ENCODE results near the gene PNPLA4.

The PNPLA4 gene

DNA sequence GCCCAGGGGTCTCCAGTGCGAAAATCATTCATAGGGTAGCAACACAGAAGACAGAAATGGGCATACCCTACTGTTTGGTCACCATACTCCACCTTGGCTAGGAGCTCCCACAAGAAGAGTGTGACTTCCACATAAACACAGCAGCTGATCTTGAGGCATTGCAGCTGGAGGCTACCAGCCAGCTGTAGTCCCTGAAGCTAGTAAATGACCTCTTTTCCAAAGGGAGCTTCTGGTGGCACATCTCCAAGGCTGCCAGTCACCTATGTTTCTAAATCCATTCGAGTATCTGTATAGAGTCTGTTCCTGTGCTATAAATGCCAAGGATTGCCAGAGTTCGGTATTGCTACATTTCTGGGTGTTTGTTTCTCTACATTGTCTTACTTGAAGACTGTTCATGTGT lies 21.3 kb upstream of the PNPLA4 start:
- no peak overlapping the region for H3K4me3 ChIP-seq (replicated peaks; ENCODE audit: low read depth, low read length)
- TF ChIP-seq, protein P1, sequence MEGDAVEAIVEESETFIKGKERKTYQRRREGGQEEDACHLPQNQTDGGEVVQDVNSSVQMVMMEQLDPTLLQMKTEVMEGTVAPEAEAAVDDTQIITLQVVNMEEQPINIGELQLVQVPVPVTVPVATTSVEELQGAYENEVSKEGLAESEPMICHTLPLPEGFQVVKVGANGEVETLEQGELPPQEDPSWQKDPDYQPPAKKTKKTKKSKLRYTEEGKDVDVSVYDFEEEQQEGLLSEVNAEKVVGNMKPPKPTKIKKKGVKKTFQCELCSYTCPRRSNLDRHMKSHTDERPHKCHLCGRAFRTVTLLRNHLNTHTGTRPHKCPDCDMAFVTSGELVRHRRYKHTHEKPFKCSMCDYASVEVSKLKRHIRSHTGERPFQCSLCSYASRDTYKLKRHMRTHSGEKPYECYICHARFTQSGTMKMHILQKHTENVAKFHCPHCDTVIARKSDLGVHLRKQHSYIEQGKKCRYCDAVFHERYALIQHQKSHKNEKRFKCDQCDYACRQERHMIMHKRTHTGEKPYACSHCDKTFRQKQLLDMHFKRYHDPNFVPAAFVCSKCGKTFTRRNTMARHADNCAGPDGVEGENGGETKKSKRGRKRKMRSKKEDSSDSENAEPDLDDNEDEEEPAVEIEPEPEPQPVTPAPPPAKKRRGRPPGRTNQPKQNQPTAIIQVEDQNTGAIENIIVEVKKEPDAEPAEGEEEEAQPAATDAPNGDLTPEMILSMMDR (IDR thresholded peaks at IDR 0.05; ENCODE audit: low read length, missing control alignments): no peak
- no peak for DNase-seq (ENCODE audit: low read depth)

DNA sequence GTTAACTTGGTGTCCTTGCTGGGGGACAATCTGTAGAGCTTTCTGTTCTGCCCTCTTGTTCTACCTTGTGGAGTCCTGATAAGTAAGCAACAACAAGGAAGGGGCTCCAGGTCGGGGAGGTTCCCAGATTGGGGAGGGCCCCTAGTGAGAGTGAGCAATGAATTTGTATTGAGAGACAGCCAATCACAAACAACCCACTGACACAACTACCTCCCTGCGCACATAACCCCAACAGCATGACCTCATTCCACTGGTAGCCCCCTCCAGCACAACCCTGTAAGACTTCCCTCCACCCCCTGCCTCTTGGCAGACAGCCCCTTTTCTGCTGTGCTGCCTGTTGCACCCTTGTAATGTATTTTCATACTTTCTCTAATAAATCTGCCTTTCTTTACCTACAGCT lies 19.7 kb upstream of the PNPLA4 start:
- no peak overlapping the region for H3K4me3 ChIP-seq (replicated peaks; ENCODE audit: low read depth, low read length)
- TF ChIP-seq, protein P1 (IDR thresholded peaks at IDR 0.05; ENCODE audit: low read length, missing control alignments): no peak
- DNase-seq (ENCODE audit: low read depth): no peak

DNA sequence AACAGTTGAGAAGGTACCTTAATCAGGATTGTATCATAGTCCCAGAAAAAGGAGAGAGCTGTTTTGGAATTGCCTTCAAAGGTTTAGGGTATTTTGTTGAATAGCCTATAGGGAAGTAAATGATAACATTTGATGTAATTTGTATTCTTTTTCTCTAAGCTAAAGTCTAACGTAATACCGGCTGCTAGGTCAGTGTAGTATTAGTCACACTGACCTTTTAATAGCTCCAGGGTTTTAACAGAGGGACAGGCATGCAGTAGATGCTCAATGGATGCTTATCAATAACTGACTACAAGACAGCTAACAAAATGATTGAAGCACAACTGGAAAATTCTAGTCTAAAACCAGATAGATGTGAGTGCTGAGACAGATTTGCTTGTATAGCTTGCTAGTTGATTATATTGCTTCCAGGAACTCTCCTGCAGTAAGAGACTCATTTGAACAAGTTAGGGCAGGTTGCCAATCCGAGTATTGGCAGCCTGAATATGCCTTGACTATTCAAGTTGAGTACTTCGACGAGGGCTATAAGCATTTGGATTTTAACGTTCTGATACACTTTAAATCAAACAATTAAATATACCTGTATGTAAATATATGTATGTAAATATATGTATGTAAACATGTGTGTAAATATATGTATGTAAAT lies 16.5 kb upstream of the PNPLA4 start:
- TF ChIP-seq, protein P1 (IDR thresholded peaks at IDR 0.05; ENCODE audit: low read length, missing control alignments): no peak
- DNase-seq (ENCODE audit: low read depth): no peak
- H3K4me3 ChIP-seq (replicated peaks; ENCODE audit: low read depth, low read length): no peak overlapping the region

DNA sequence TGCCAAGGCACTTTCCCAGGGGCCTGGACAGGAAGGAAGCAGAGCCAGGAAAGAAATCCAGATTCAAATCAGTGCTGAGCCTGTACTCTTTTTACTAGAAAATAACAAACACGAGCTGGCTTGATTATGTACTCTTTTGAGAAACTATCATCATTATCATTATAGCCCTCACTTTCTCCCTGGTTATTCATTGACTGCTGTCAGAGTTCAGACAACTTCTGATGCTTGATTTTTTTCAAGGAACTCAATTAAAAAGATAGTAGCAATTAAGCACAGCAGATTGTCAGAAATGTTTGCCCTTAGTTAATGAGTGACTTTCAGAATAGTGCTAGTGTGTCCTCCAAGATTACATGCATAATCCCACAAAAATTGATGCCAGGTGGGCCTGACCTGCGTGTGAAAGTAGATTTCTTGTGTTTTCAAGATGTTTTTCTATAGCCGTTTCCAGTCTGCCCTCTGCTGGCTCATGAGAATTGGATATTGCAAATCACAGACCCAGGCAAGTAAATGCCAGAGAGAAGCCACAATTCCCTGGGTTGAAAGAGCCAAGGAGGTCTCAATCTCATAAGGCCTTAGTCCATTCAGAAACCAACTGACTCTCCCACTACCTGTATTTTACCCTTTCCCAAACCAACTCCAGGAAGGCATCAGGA lies 14.3 kb upstream of the PNPLA4 start:
- no peak overlapping the region for H3K4me3 ChIP-seq (replicated peaks; ENCODE audit: low read depth, low read length)
- TF ChIP-seq, protein P1 (IDR thresholded peaks at IDR 0.05; ENCODE audit: low read length, missing control alignments): peak; percentile 39
- DNase-seq (ENCODE audit: low read depth): peak; percentile 6

DNA sequence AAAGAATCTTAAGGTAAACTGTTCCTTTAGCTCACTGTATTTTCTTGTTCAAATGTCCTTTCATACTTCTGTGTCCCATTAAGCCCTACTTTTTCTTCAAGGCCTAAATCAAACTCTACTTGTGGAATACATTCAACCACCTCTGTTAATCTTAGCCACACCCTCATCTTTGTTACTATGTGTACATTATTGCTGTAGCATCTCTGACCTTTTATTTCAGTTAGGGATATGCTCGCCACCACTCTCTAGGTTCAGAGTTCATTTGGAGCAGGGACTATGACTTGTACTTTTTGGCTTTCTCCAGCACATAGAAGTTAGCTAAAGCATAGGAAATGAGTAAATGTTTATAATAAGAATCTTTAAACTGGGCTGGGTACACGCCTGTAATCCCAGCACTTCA lies 6.8 kb upstream of the PNPLA4 start:
- TF ChIP-seq, protein P1 (IDR thresholded peaks at IDR 0.05; ENCODE audit: low read length, missing control alignments): no peak
- no peak for DNase-seq (ENCODE audit: low read depth)
- H3K4me3 ChIP-seq (replicated peaks; ENCODE audit: low read depth, low read length): no peak overlapping the region

DNA sequence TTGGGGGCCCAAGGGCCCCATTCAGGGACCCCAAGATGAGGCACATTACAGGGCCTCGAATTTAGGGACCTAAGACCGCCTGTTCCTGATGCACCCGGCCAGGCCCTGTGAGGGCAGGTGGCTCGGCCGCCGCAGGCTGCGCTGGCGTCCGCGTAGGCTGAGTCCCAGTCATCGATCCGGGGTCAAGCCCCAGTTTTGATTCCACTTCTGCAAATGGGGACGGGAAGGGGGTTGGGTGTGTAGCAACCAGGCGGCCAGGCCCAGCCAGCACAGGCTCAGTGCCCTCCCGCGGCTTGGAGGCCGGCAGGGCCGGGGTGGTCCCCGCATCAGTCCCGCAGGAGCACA lies 327 bp downstream of the PNPLA4 start:
- TF ChIP-seq, protein P1 (IDR thresholded peaks at IDR 0.05; ENCODE audit: low read length, missing control alignments): no peak
- peak overlapping the region; percentile 66 for H3K4me3 ChIP-seq (replicated peaks; ENCODE audit: low read depth, low read length)
- DNase-seq (ENCODE audit: low read depth): no peak

DNA sequence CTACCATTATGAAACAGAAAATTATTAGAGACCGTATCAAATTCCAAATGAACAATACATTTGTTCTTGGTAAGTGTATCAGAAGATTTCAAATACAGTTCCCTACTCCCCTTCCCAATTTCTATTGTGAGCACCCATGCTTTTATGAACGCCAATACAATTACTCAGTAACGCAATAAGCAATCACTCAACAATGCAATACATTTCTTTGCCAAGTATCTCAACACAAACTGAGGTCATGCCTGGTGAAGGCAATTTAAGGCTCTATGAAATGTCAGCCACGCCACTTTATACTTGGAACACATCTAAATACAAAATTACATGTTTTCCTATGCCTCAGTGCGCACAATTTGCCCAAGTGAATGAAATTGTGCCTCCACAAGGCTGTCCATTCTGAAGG lies 712 bp downstream of the PNPLA4 start:
- H3K4me3 ChIP-seq (replicated peaks; ENCODE audit: low read depth, low read length): peak overlapping the region; percentile 66
- DNase-seq (ENCODE audit: low read depth): peak; percentile 4
- TF ChIP-seq, protein P1 (IDR thresholded peaks at IDR 0.05; ENCODE audit: low read length, missing control alignments): no peak
